Measurements from ENCODE around the gene DNASE1L2. TPM values are rescaled to one million over a fixed set of nuclear protein-coding genes. Genes with fewer than 3 reads are reported as not detected.
A peak's percentile ranks its signal among the peaks of the same experiment; 100 is the strongest.

DNASE1L2 gene
- total and polyA plus RNA-seq, 10 of the 15 experiments (the other 5 are each of a cell fraction or from before 2014, with no cell fraction given) = 0.06 to 1.5 (median 0.29) TPM

DNA sequence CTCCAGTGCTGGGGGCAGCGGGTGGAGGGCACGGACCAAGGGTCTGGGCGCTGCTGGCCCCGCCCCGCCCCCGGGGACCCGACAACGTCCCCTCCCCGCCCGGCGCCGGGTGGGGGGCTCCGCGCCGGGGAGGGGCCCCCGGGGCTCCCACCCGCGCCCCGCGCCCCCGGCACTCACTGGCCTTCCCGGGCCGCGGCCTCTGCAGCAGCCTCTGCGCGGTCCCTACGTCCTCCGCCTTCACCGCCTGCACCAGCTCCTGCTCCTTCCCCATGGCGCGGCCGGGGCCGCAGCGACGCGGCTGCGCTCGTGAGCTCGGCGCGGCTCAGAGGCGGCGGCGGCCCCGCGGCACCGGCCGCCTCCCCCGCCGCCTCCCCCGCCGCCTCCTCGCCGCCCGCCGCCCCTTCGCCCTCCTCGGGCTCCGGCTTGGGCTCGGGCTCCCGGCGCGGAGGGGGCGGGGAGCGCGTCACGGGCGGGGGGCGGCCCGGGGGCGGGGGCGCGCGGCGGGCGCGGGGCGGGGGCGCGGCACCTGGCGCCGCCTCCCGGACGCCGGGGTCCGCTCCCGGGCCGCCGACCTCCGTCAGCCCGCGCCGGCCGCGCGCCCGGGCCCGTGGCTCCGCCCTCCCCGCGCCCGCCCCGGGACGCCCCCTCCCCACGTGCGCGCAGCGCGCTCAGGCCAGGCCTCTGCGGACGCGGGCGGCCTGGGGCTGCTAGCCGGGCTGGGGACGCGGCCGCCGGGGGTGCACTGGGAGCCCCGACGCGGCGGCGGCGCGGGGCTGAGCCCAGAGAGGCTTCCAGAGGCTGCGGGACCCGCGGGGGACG, 39.9 kb upstream of the DNASE1L2 start, which contains the start of gene CASKIN1:
CASKIN1 (minus strand) TSS at position 444 of the 819 bp plus-strand sequence; CDS start at position 271, 173 bp downstream.
- no peak for DNase-seq (ENCODE audit: low read depth, low spot score)
- RAD21 ChIA-PET (ENCODE audit: unreplicated experiment) = no interaction called here
- no peaks in the 10 kb centered on the region for H4K20me1 ChIP-seq (ENCODE audit: control insufficient read depth, insufficient read depth)
- no peak for FAIRE-seq
- WGBS (ENCODE audit: insufficient coverage, insufficient replicate concordance, low lambda C conversion rate, missing lambda C conversion rate) = 5% methylated on average over 41 of the region's 129 CpGs
- no TSS peak for BruUV-seq (replicated peaks)
- H3K4me1 ChIP-seq (ENCODE audit: control insufficient read depth, insufficient read depth, low read length) = no peaks in the 10 kb centered on the region; the same call in 1 of the 2 replicates
- POLR2A ChIA-PET = interaction anchor here (0.6 kb wide), 1 partner anchor 8 kb away, joined by 3 read pairs; no protein-coding TSS in a partner anchor
- H3K36me3 ChIP-seq (ENCODE audit: control insufficient read depth in 2 of 2, insufficient read depth in 2 of 2, low read length in 1 of 2) = no peaks in the 10 kb centered on the region
- H2AFZ ChIP-seq (ENCODE audit: control insufficient read depth, low read depth, low read length) = no peak within 1 kb of the TSS
- no peaks in the 10 kb centered on the region for H3K9me3 ChIP-seq (replicated peaks; ENCODE audit: control insufficient read depth, insufficient read depth, low read length)
- H3K4me2 ChIP-seq (ENCODE audit: control insufficient read depth, insufficient read depth) = peak within 1 kb of the TSS; percentile 33; the same call in 1 of the 2 replicates
- H3K4me3 ChIP-seq = no peak within 1 kb of the TSS
- CTCF ChIA-PET = interaction anchor here (0.9 to 2.0 kb wide), 2 partner anchors 55 to 56 kb away, joined by 3 to 9 read pairs; partner anchors contain the start of gene ECI1
- H3K27me3 ChIP-seq (replicated peaks in 1 of 2; ENCODE audit: control insufficient read depth in 2 of 2, insufficient read depth in 2 of 2, low read length in 1 of 2) = peaks cover 12 to 15% of the 10 kb centered on the region in 2 experiments
- H3K79me2 ChIP-seq (ENCODE audit: control insufficient read depth, insufficient read depth, low read length) = no peaks in the 10 kb centered on the region
- in situ Hi-C loops (cut with MboI) = no loop called here
- H3K9ac ChIP-seq (ENCODE audit: control insufficient read depth, insufficient read depth, low read length) = no peak within 1 kb of the TSS
- SMC1A ChIA-PET (ENCODE audit: uncharacterized antibody, unreplicated experiment) = no interaction called here
- TF ChIP-seq SUZ12 (IDR thresholded peaks at IDR 0.05; ENCODE audit: unreplicated experiment) (peak; percentile 35), SREBF2 (IDR thresholded peaks at IDR 0.05; ENCODE audit: low read length) (no peak)
- no peak for ATAC-seq
- H3K27ac ChIP-seq (ENCODE audit: control insufficient read depth, insufficient read depth) = no peak within 1 kb of the TSS
- intact Hi-C loops (cut with micrococcal nuclease; ENCODE audit: unreplicated experiment) = no loop called here

DNA sequence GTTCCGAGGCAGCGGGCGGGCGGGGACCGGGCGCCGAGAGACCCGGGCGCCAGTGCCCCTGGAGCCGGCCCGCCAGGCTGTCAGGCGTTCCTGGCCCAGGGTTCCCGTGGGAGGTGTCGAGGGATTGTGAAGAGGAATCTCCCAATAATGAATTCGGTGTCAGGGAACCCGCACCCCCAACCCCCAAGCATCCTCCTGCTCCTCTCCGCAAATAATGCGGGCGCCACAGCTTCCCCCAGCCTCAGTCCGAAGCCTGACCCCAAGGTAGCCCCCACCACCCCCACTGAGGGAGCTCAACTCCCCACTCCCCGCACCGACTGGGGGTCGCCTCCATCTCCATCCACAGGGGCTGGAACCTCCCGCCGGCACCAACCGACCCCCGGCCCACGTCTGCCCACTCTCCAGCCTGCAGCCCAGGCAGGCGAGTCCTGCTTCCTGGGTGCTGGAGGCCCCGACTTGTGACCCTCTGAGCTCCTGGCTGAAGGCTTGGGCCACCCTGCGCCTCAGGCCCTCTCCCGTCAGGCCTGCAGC, 39.2 kb upstream of the DNASE1L2 start:
- no peaks in the 10 kb centered on the region for H4K20me1 ChIP-seq (ENCODE audit: control insufficient read depth, insufficient read depth)
- ChIA-PET POLR2A (no interaction called here), RAD21 (ENCODE audit: unreplicated experiment) (no interaction called here), SMC1A (ENCODE audit: uncharacterized antibody, unreplicated experiment) (no interaction called here), CTCF (interaction anchor here (0.9 kb wide), 1 partner anchor 55 kb away, joined by 3 read pairs; no protein-coding TSS in a partner anchor)
- intact Hi-C loops (cut with micrococcal nuclease; ENCODE audit: unreplicated experiment) = no loop called here
- H3K36me3 ChIP-seq (ENCODE audit: control insufficient read depth in 2 of 2, insufficient read depth in 2 of 2, low read length in 1 of 2) = no peaks in the 10 kb centered on the region
- in situ Hi-C loops (cut with MboI) = no loop called here
- no peak overlapping the region for H3K4me3 ChIP-seq
- FAIRE-seq (no peak), ATAC-seq (no peak), DNase-seq (ENCODE audit: low read depth, low spot score) (no peak)
- H3K79me2 ChIP-seq (ENCODE audit: control insufficient read depth, insufficient read depth, low read length) = no peaks in the 10 kb centered on the region
- no peaks in the 10 kb centered on the region; the same call in 1 of the 2 replicates for H3K4me1 ChIP-seq (ENCODE audit: control insufficient read depth, insufficient read depth, low read length)
- no peak overlapping the region for H3K27ac ChIP-seq (ENCODE audit: control insufficient read depth, insufficient read depth)
- no peaks in the 10 kb centered on the region for H3K9me3 ChIP-seq (replicated peaks; ENCODE audit: control insufficient read depth, insufficient read depth, low read length)
- TF ChIP-seq FOS (IDR thresholded peaks at IDR 0.05; ENCODE audit: borderline replicate concordance, extremely low read depth, insufficient read length) (no peak), SUZ12 (IDR thresholded peaks at IDR 0.05; ENCODE audit: unreplicated experiment) (peak; percentile 56)
- no peak overlapping the region for H3K9ac ChIP-seq (ENCODE audit: control insufficient read depth, insufficient read depth, low read length)
- 26% methylated on average over 27 of the region's 32 CpGs for WGBS (ENCODE audit: insufficient coverage, insufficient replicate concordance, low lambda C conversion rate, missing lambda C conversion rate)
- H3K4me2 ChIP-seq (ENCODE audit: control insufficient read depth, insufficient read depth) = no peak overlapping the region
- H3K27me3 ChIP-seq (replicated peaks in 1 of 2; ENCODE audit: control insufficient read depth in 2 of 2, insufficient read depth in 2 of 2, low read length in 1 of 2) = peaks cover 12 to 15% of the 10 kb centered on the region in 2 experiments
- H2AFZ ChIP-seq (ENCODE audit: control insufficient read depth, low read depth, low read length) = no peak overlapping the region
- BruUV-seq (replicated peaks) = no TSS peak

Measured in GM12878 (cell line).